ENCODE results near the gene DAPP1.
A peak's percentile ranks its signal among the peaks of the same experiment; 100 is the strongest.

Gene DAPP1

GRCh38 chr4:99810536-99810935 is 6.1 kb upstream of the DAPP1 start:
- no peak for TF ChIP-seq CTCF (IDR thresholded peaks at IDR 0.05; ENCODE audit: low read depth, low read length, missing control alignments)
- no peak for DNase-seq (ENCODE audit: low read depth)

GRCh38 chr4:99811117-99811516 is 5.5 kb upstream of the DAPP1 start:
- DNase-seq (ENCODE audit: low read depth) = no peak
- no peak overlapping the region for H3K4me3 ChIP-seq (ENCODE audit: low read depth, low read length)
- TF ChIP-seq CTCF (IDR thresholded peaks at IDR 0.05; ENCODE audit: low read depth, low read length, missing control alignments) = no peak

More at GRCh38 chr4:99810536-99810935, 6.1 kb upstream of the DAPP1 start:
- no peak overlapping the region for H3K4me3 ChIP-seq (ENCODE audit: low read depth, low read length)

- no peak overlapping the region for H3K4me3 ChIP-seq (ENCODE audit: low read depth, low read length)
- peak; percentile 61 for TF ChIP-seq CTCF (IDR thresholded peaks at IDR 0.05; ENCODE audit: low read depth, low read length, missing control alignments)
- DNase-seq (ENCODE audit: low read depth) = peak; percentile 38
Measured at GRCh38 chr4:99811850-99812249, 4.8 kb upstream of the DAPP1 start.

- no peak overlapping the region for H3K4me3 ChIP-seq (ENCODE audit: low read depth, low read length)
- DNase-seq (ENCODE audit: low read depth) = no peak
- TF ChIP-seq CTCF (IDR thresholded peaks at IDR 0.05; ENCODE audit: low read depth, low read length, missing control alignments) = no peak
Measured at GRCh38 chr4:99815597-99816011, 1.0 kb upstream of the DAPP1 start.

GRCh38 chr4:99817309-99817890 is 773 bp downstream of the DAPP1 start:
- H3K4me3 ChIP-seq (ENCODE audit: low read depth, low read length) = peak overlapping the region; percentile 92
- DNase-seq (ENCODE audit: low read depth) = no peak
- no peak for TF ChIP-seq CTCF (IDR thresholded peaks at IDR 0.05; ENCODE audit: low read depth, low read length, missing control alignments)

GRCh38 chr4:99818661-99819060 is 2.0 kb downstream of the DAPP1 start:
- H3K4me3 ChIP-seq (ENCODE audit: low read depth, low read length) = peak overlapping the region; percentile 92
- DNase-seq (ENCODE audit: low read depth) = no peak
- no peak for TF ChIP-seq CTCF (IDR thresholded peaks at IDR 0.05; ENCODE audit: low read depth, low read length, missing control alignments)

GRCh38 chr4:99821918-99822503 is 5.4 kb downstream of the DAPP1 start:
- H3K4me3 ChIP-seq (ENCODE audit: low read depth, low read length) = no peak overlapping the region; the same call in 1 of the 2 replicates
- DNase-seq (ENCODE audit: low read depth) = peak; percentile 62
- TF ChIP-seq CTCF (IDR thresholded peaks at IDR 0.05; ENCODE audit: low read depth, low read length, missing control alignments) = no peak

Data from GM12864 (cell line).